Activated CD8-positive, alpha-beta memory T cell treated with anti-CD3 and anti-CD28 coated beads, Interleukin-2, amount 50 U/mL, for 1 hour (primary cell): Measurements from ENCODE around the gene OR6J1.
"Not testable (repeated sequence)": the region's sequence is repeated elsewhere in the genome, so short reads cannot be mapped to it uniquely, and the experiment has no call there.

Experiments
- DNase-seq: peaks from one replicate; pipeline ENCODE4 v3.0.0-alpha.2; 2020; ENCODE audit errors: extremely low read depth

Gene OR6J1

GRCh38 chr14:22650960-22651521, 6.9 kb upstream of the OR6J1 start:
- no peak for DNase-seq

- no peak for DNase-seq
Observed at GRCh38 chr14:22650046-22650739, 6.0 kb upstream of the OR6J1 start.

DNA sequence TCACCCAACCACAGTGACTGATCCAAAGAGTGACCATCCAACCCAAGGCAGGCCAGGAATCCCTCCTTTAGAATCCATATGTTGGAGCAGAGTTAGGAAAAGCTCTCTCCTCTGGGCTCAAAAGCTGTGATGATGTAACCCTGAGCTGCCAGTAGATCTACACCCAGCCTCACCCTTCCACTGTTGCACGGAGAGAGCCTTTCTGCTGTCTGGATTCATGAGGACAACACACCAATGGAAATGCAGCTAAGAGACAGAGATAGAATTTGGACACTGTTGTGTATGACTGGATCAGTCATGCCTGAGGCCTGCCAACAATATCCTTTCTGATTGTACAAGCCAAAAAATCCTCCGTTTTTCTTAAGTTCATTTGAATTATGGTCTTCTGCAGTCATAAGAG, 4.4 kb upstream of the OR6J1 start:
- DNase-seq: no peak

DNA sequence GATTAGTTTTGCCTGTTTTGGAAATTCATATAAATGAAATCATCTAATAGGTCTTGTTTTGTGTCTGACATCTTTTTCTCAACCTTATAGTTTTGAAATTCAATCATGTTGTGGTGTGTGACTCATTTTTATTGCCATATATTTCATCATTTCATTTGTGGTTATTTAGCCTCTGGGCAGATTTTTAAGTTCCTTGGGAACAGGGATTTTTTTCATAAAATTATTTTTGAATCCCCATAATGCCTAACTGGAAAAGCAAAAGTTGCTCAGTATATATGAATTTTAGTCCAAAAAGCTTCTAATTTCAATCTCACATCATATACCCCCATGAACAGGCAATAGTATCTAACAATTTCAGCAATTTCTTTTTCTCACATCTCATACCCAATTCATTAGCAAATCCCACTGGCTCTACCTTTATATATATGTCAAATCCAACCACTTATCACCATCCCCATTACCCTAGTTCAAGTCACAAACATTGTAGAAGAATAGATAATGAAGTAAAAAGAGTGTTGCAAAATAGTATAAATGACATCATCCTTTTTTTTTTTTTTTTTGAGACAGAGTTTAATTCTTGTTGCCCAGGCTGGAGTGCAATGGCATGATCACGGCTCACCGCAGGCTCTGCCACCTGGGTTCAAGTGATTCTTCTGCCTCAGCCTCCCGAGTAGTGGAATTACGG, 2.6 kb upstream of the OR6J1 start:
- no peak for DNase-seq

DNA sequence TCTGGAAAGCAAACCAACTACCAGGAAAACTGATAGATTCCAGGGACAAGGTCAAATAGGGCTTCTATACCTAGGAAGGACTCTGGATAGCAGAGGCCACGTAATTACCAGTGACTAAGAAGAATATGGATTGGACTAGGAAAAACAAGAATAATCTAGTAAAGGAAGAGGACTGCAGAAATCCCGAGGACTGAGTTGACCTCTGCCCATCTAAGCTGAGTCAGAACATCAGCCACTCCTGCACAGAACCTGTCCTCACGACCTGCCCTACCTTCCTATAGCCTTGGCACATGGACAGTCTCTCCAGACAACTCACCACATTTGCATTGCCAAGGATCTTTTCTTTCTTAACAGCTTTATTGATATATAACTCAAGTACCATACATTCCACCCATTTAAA, 2.3 kb downstream of the OR6J1 start:
- no peak for DNase-seq

DNA sequence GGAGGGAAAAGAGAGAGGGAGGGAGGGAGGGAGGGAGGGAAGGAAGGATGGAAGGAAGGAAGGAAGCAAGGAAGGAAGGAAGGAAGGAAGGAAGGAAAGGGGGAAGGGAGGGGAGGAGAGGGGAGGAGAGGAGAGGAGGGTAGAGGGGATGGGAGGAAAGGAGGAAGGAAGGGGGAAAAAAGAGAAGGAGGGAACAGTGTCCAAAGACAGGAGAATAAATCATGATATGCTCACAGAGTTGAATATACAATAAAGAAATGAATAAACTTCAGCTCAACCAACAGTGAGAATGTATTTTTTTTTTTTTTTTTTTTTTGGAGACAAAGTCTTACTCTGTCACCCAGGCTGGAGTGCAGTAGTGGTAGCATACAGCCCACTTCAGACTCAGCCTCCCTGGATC, 4.0 kb downstream of the OR6J1 start:
- no peak for DNase-seq

DNA sequence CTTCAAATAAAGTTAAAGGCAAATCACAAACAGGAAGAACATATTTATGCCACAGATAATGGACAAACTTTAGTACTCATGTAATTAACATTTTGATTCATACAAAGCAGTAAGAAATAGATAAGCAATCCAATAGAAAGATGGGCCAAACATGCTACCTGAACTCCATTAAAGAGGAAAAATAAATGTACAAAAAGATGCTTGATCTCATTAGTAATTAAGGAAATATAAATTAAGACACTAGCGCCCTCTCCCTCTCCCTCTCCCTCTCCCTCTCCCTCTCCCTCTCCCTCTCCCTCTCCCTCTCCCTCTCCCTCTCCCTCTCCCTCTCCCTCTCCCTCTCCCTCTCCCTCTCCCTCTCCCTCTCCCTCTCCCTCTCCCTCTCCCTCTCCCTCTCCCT, 8.2 kb downstream of the OR6J1 start:
- DNase-seq: not testable (repeated sequence)

DNA sequence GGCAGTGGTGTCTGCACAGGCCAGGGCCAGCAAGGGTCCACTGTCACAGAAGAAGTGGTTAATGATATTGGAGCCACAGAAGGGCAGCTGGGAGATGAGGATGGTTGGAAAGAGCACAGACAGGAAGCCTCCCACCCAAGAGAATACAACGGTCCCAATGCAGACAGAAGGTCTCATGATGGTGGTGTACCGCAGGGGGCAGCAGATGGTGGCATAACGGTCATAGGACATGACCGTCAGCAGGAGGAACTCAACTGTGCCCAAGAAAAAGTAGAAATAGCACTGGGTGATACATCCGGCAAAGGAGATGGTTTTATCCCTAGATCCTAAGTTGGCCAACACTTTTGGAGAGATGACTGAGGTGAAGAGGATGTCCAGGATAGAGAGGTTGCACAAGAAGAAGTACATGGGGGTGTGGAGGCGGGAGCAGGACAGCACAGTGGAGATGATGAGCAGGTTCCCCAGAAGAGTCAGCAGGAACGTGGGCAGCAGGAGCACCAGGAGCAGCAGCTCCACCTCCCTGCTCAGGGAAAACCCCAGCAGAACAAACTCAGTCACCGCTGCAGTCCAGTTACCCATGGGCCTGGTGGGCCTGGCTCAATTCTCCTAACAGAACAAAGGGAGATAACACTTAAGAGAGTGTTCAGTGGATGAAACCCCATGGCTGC, 9.8 kb downstream of the OR6J1 start:
- DNase-seq: no peak

GRCh38 chr14:22630486-22630885, 13.7 kb downstream of the OR6J1 start:
- no peak for DNase-seq

- DNase-seq: no peak
Observed at GRCh38 chr14:22630066-22630465, 14.1 kb downstream of the OR6J1 start.

DNA sequence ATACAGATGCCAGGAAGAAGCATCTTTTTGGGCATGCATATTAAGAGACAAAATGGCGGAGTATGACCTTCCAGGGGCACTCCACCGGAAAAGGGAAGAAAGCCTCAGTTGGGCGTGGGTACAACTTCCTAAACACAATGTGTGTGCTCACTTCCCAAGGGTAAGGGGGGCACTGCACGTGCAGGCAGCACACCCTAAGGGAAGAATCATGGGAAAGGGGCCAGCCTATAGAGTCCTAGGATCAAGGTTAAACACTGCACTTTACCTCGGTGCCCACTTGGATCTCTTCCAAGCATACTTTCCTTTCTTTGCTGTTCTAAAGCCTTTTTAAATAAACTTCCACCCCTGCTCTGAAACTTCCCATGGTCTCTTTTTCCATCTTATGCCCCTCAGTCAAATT, 14.8 kb downstream of the OR6J1 start:
- DNase-seq: no peak

- no peak for DNase-seq
Observed at GRCh38 chr14:22627506-22628263, 16.5 kb downstream of the OR6J1 start.

GRCh38 chr14:22626590-22626989, 17.6 kb downstream of the OR6J1 start:
- DNase-seq: no peak

DNA sequence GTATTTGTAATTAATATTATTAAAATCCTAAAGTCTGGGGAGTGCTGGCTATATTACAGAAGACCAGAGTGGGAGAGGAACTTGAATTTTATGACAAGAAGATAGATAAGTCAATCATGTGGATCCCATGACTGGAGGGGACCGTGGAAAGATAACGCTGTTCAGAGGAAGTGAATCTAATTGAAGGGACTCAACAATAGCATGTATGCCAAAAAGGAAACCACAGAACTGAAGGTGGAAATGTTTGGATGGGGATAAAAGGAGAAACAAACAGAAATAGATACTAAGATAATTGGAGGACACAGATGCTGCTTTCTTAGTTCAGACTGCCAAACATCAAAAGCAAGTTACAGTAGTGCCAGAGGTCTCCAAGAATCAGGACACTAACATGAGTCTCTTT, 21.1 kb downstream of the OR6J1 start:
- DNase-seq: no peak

GRCh38 chr14:22622255-22622654, 21.9 kb downstream of the OR6J1 start:
- no peak for DNase-seq

DNA sequence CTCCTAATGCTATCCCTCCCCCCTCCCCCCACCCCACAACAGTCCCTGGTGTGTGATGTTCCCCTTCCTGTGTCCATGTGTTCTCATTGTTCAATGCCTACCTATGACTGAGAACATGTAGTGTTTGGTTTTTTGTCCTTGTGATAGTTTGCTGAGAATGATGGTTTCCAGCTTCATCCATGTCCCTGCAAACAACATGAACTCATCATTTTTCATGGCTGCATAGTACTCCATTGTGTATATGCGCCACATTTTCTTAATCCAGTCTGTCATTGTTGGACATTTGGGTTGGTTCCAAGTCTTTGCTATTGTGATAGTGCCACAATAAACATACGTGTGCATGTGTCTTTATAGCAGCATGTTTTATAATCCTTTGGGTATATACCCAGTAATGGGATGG, 28.4 kb downstream of the OR6J1 start:
- not testable (repeated sequence) for DNase-seq

DNA sequence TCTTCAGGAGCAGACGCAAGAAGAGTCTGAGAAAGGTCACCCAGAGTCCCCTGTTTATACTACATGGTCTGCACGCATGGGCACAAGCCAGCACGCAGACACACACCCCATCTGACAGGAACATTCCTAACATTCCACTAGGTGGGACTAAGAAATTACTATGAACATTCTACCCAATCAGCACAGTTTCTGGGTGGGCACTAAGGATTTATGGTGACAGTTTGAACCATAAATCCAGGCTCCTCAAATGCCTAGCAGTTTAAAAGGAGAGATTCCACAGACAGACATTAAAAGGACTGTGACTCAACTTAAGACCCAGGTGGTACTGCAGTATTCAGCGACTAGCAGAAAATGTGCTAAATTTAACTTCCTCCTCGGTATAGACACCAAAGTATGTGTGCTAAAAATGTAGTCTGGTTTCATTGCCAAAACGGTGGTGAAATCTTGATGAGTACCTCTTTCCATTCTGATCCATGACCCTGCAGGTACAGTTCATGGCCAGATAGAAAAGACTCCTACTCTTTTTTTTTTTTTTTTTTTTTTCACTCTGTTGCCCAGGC, 29.8 kb downstream of the OR6J1 start:
- DNase-seq: no peak

DNA sequence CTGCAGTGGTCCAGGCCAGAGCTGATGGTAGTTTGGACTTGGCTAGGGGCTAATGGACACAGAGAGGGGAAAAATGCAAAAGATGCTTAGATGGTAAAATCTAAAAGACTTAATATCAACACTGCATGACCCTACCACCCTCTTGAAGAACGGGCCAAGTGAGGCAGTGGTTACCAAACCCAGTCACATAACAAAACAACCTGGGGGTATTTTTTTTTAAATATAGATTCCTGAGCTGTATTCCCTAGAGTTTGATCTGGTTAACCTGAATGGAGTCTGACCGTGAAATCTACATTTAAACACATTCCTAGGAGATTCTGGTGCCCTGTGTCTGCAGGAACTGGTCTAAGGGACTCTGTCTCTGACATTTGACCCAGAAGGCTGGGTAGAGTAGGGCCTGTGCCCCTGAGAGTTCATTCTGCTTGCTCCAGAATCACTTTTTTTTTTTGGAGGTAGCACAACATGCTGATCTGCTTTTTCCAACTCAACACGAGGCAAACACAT, 30.4 kb downstream of the OR6J1 start:
- no peak for DNase-seq

- no peak for DNase-seq
Observed at GRCh38 chr14:22613106-22613695, 31.0 kb downstream of the OR6J1 start.

- DNase-seq: no peak
Observed at GRCh38 chr14:22610931-22611330, 33.2 kb downstream of the OR6J1 start.

- DNase-seq: no peak
Observed at GRCh38 chr14:22607291-22607690, 36.9 kb downstream of the OR6J1 start.
